SU-DHL-6 (cell line): ENCODE results near the gene EPHX1.

Source experiments
- EZH2phosphoT487 ChIP-seq: fragments of 200-600 bp; sonication (generic), shearing (Covaris generic); conservative IDR thresholded peaks from 2 replicates; pipeline ENCODE4 v1.6.1; 2018; ENCODE audit warnings: mild to moderate bottlenecking, antibody characterized with exemption, low read length, moderate library complexity, mixed read lengths
- TF ChIP-seq, protein P1 (sequence below): fragments of 200-600 bp; sonication (generic); IDR thresholded peaks from one replicate; pipeline ENCODE4 v1.5.1; 2017; ENCODE audit warnings: antibody characterized with exemption, mild to moderate bottlenecking, low read length, moderate library complexity; ENCODE audit not compliant: insufficient read depth, poor library complexity, severe bottlenecking

DNA sequence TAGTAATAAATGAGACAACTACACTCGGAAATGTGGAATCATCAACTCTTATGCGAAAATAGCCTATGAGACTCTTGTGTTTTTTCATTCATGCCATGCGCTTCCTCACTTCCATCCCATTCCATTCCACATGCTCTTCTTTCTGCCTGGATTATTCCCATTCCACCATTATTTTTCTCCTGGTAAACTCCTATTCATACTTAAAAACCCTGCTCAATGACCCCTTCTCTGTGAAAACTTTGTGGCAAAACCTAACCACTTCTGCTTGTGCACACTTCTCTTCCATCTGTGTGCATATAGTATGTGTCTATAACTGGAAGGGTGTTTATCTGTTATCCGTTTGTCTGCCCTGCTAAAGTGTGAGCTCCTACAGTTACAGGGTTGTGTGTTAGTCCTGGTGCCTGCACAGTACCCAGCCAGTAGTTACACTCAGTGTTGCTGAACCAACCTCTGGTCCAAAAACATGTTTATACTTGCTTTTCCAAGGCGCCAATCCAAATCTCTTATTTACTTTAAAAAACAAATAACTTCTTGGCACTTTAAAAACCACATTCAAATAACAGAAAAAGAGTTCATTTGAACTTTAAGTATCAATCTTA, 10.7 kb downstream of the EPHX1 start:
- TF ChIP-seq, protein P1, sequence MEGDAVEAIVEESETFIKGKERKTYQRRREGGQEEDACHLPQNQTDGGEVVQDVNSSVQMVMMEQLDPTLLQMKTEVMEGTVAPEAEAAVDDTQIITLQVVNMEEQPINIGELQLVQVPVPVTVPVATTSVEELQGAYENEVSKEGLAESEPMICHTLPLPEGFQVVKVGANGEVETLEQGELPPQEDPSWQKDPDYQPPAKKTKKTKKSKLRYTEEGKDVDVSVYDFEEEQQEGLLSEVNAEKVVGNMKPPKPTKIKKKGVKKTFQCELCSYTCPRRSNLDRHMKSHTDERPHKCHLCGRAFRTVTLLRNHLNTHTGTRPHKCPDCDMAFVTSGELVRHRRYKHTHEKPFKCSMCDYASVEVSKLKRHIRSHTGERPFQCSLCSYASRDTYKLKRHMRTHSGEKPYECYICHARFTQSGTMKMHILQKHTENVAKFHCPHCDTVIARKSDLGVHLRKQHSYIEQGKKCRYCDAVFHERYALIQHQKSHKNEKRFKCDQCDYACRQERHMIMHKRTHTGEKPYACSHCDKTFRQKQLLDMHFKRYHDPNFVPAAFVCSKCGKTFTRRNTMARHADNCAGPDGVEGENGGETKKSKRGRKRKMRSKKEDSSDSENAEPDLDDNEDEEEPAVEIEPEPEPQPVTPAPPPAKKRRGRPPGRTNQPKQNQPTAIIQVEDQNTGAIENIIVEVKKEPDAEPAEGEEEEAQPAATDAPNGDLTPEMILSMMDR: no peak
- no peak for TF ChIP-seq EZH2phosphoT487
